ENCODE measurements around the gene FOXP3. TPM values are rescaled to one million over a fixed set of nuclear protein-coding genes. Genes with fewer than 3 reads are reported as not detected.

Gene FOXP3
- total RNA-seq, 1 experiment from 2014 or later: not detected

DNA sequence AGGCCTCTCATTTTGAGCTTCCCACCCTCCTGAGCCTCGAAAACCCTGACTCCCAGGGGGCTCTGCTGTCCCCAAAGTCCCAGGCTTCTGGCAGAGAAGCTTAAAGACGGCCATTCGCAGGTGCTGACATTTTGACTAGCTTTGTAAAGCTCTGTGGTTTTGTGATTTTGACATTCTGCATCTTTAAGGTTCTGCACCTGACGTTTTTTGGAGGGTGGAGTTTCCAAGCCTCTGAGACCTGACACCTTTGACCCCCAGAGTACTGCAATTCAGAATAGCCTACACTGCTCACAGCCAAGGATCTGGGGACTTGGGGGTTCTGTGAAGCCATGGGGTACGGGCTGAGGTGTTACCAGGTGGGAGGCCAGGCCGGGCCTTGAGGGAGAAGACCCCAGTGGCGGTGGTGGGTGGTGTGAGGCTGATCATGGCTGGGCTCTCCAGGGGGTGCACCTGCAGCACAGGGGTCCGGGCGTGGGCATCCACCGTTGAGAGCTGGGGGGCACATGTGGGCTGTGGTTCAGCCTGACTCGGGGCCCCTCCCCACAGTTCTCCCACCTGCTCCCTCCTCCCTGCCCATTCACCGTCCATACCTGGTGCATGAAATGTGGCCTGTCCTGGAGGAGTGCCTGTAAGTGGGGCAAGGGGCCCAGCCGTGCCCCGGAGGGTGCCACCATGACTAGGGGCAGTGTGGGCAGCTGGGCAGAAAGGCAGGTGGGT lies 7.3 kb downstream of the FOXP3 start:
- DNase-seq (ENCODE audit: low read depth): no peak
- in situ Hi-C loops (cut with HindIII; ENCODE audit: low pct_unique_long_range_greater_than_20kb, low sequenced_read_pairs): no loop called here

DNA sequence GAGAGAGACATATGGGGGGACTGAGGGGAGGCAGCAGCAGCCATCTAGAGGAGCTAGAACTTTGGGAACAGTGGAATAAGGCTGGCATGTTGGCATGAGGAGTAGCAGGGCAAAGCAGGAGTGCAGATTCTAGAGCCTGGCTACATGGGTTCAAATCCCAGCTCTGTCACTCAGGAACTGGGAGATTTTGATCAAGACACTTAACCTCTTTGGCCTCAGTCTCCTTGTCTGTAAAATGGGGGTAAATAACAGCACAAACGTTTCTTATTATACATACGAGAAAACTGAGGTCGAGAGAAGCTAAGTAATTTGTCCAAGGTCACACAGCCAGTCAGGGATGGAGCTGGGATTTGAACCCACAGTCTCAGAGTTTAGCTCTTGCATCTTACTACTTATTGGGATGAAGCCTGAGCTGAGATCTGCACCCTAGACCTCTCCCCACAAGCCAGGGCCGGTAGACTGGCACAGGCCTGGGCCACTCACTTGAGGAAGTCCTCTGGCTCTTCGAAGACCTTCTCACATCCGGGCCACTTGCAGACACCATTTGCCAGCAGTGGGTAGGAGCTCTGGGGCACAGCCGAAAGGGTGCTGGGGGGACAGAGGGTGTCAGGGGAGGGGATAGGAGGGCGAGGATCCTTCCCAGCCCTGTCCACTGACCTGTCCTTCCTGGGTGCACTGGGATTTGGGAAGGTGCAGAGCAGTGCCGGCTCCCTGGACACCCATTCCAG lies 8.1 kb downstream of the FOXP3 start:
- DNase-seq (ENCODE audit: low read depth): no peak
- in situ Hi-C loops (cut with HindIII; ENCODE audit: low pct_unique_long_range_greater_than_20kb, low sequenced_read_pairs): no loop called here

DNA sequence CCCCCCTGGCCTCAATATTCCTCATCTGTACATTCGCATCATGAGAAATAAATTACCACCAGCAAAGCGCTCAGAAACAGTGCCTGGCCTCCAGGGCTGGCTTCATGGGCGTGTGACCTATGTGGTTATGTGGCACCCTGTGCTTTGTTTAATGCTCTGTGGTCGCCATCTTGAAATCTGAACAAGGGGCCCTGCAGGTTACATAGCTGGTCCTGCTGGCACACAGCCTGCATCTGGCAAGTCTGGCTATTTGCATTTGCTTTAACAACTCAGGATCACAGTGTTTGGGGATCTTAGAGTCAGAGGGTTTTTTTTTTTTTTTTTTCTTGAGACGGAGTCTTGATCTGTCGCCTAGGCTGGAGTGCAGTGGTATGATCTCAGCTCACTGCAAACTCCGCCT lies 9.9 kb downstream of the FOXP3 start:
- in situ Hi-C loops (cut with HindIII; ENCODE audit: low pct_unique_long_range_greater_than_20kb, low sequenced_read_pairs): no loop called here

DNA sequence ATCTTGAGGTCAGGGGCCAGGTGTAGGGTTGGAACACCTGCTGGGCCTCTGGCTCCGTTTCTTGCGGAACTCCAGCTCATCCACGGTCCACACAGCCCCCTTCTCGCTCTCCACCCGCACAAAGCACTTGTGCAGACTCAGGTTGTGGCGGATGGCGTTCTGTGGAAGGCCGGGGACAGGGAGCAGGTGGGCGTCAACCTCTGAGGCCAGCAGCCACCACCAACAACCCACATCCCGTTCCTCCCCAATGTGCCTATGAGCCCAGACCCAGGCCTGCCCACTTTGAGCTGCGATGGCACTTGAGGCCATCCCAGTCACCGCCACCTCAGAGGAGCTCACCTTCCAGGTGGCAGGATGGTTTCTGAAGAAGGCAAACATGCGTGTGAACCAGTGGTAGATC lies 13.2 kb downstream of the FOXP3 start:
- no peak for DNase-seq (ENCODE audit: low read depth)
- in situ Hi-C loops (cut with HindIII; ENCODE audit: low pct_unique_long_range_greater_than_20kb, low sequenced_read_pairs): no loop called here

More for the DNA sequence above, 9.9 kb downstream of the FOXP3 start:
- no peak for DNase-seq (ENCODE audit: low read depth)

DNA sequence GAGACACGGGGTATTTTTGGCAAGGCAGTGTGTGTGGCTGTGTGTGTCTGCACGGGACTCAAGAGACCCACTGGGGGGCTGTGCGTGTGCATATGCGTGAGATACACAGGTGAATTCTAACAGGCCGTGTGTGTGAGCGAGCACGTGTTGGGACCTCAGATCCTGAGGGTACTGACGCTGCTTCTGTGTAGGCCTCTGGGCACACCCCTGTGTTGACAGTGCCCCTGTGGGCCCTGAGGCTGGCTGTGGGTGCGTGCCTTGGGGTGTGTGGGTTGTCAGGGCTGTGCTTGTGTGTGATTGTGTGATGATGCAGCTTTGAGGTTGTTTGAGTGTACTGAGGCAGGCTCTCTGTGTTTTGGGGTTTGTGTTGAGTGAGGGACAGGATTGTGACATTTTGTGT lies 13.9 kb downstream of the FOXP3 start:
- in situ Hi-C loops (cut with HindIII; ENCODE audit: low pct_unique_long_range_greater_than_20kb, low sequenced_read_pairs): no loop called here
- no peak for DNase-seq (ENCODE audit: low read depth)

DNA sequence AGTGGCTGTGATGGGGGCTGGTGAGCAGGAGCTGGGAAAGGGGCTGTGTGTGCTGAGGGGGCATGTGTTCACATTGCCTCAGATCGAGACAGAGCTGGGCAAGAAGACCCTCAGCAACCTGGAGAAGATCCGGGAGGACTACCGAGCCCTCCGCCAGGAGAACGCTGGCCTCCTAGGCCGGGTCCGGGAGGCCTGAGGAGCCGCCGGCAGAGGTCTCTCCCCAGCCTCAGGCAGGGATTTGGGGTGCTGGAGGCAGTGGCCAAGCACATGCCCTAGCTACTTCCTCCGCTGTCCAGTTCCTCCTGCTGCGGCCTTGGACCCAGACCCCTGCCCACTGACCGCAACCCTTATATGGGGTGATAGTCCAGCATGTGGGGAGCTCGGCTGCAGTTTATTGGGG lies 14.4 kb downstream of the FOXP3 start:
- DNase-seq (ENCODE audit: low read depth): no peak
- in situ Hi-C loops (cut with HindIII; ENCODE audit: low pct_unique_long_range_greater_than_20kb, low sequenced_read_pairs): no loop called here

DNA sequence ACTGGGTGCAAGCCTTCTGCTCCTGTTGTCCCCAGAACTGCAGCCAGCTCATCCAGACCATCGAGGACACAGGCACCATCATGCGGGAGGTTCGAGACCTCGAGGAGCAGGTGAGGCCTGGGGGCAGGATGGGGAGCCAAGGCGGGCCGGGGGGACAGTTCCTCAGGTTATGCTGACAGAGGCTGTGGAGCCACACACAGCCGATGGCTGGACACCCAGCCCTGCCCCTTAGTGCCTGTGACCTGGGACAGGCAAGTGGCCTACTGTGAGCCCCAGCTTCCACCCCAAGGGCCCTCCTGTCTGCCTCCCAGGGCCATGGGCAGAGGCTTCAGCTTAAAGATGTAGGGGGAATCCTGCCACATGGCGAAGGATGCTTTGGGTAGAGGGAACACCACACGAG lies 14.9 kb downstream of the FOXP3 start:
- in situ Hi-C loops (cut with HindIII; ENCODE audit: low pct_unique_long_range_greater_than_20kb, low sequenced_read_pairs): no loop called here
- no peak for DNase-seq (ENCODE audit: low read depth)

DNA sequence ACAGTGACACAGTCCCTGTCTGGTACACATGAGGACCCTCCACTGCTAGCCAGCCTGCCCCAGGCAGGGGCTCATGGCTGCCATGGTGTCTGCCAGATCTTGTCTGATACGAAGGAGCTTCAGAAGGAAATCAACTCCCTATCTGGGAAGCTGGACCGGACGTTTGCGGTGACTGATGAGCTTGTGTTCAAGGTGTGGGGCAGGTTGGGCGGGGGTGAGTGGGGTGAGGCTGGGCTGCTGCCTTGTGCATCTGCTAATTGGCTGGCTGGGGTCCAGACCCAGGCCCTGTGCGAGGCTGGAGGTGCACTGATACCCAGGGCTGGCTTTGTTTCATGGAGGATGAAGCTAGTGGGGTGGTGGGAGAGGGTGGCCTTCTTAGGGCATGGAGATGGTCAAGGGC lies 15.4 kb downstream of the FOXP3 start:
- in situ Hi-C loops (cut with HindIII; ENCODE audit: low pct_unique_long_range_greater_than_20kb, low sequenced_read_pairs): no loop called here
- DNase-seq (ENCODE audit: low read depth): no peak

DNA sequence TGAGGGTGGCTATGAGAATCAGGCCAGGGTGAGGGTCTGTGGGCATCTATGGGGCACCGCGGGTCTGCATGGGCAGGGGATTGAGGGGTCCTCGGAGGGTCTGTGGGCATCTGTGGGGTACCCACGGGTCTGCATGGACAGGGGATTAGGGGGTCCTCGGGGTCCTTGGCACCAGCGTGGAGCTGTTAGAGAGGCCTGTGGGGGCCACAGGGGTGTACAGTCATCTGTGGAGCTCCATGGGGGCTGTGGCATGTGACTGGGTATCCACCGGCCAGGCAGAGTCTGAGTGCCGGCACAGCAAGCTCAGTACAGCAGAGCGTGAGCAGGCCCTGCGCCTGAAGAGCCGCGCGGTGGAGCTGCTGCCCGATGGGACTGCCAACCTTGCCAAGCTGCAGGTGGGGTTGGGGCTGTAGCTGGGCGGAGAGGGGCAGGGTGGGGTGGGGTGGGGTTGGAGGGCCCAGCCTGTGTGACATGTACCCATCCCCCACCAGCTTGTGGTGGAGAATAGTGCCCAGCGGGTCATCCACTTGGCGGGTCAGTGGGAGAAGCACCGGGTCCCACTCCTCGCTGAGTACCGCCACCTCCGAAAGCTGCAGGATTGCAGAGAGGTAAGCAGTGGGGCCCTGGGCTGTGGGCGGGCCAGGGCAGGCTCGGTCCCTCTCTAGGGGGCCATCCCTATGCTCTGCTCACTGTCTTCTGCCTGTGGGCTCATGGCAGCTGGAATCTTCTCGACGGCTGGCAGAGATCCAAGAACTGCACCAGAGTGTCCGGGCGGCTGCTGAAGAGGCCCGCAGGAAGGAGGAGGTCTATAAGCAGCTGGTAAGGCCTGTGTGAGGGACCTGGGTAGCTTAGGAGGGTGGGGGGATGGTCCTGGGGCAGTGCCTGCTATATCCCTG lies 16.3 kb downstream of the FOXP3 start:
- DNase-seq (ENCODE audit: low read depth): no peak
- in situ Hi-C loops (cut with HindIII; ENCODE audit: low pct_unique_long_range_greater_than_20kb, low sequenced_read_pairs): no loop called here

DNA sequence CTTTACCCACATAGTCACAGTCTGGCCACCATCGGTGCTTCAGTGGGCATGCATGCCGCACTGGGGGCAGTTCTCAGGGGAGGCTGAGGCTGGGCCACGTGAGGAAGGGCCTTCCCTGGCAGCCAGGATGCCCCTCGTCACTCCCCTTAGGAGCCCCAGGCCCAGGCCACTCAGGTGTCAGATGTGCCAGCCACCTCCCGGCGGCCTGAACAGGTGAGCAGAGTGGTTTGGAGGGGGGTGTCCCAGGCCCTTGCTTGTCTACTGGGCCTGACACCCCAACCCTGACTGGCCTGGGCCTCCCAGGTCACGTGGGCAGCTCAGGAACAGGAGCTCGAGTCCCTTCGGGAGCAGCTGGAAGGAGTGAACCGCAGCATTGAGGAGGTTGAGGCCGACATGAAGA lies 17.2 kb downstream of the FOXP3 start:
- DNase-seq (ENCODE audit: low read depth): no peak
- in situ Hi-C loops (cut with HindIII; ENCODE audit: low pct_unique_long_range_greater_than_20kb, low sequenced_read_pairs): no loop called here

DNA sequence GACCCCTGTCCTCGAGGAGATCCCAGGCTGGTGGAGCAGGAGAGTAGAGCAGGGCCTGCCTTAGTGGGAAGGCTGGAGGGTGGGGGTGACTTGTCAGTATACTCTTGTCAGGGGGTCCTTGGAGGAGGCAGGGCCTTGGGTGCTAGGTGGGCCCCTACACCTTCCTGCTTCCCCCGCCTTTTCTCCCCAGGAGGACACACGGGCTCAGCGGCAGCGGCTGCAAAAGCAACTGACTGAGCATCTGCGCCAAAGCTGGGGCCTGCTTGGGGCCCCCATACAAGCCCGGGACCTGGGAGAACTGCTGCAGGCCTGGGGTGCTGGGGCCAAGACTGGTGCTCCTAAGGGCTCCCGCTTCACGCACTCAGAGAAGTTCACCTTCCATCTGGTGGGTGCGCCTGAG lies 18.0 kb downstream of the FOXP3 start:
- DNase-seq (ENCODE audit: low read depth): no peak
- in situ Hi-C loops (cut with HindIII; ENCODE audit: low pct_unique_long_range_greater_than_20kb, low sequenced_read_pairs): no loop called here

DNA sequence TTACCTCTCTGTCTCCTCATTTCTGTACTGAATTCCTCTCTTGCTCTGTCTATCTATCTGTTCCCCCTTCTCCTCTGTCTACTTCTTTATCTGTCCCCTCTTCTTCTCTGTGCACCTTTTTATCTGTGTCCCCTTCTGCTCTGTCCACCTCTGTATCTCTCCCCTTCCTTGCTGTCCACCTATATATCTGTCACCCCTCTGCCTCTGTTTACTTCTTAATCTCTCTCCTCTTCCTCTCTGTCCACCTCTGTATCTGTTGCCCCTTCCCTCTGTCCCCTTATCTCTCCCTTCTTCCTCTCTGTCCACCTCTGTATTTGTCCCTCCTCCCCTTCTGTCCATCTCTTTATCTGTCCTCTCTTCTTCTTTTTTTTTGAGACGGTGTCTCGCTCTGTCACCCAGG lies 20.3 kb downstream of the FOXP3 start:
- no peak for DNase-seq (ENCODE audit: low read depth)
- in situ Hi-C loops (cut with HindIII; ENCODE audit: low pct_unique_long_range_greater_than_20kb, low sequenced_read_pairs): no loop called here

DNA sequence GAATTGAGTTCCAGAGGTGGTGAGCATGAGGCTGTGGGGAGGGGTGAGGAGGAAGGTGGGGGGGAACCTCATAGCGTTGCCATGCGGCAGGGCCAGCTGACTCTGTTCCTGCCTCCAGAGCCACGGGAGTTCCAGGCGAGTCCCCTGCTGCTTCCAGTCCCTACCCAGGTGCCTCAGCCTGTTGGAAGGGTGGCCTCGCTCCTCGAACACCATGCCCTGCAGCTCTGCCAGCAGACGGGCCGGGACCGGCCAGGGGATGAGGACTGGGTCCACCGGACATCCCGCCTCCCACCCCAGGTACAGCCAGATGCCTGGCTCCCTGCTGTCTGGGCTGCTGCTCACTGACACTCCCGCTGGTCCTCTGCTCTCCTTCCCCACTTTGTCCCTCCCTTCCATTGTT lies 21.3 kb downstream of the FOXP3 start:
- DNase-seq (ENCODE audit: low read depth): no peak
- in situ Hi-C loops (cut with HindIII; ENCODE audit: low pct_unique_long_range_greater_than_20kb, low sequenced_read_pairs): no loop called here

DNA sequence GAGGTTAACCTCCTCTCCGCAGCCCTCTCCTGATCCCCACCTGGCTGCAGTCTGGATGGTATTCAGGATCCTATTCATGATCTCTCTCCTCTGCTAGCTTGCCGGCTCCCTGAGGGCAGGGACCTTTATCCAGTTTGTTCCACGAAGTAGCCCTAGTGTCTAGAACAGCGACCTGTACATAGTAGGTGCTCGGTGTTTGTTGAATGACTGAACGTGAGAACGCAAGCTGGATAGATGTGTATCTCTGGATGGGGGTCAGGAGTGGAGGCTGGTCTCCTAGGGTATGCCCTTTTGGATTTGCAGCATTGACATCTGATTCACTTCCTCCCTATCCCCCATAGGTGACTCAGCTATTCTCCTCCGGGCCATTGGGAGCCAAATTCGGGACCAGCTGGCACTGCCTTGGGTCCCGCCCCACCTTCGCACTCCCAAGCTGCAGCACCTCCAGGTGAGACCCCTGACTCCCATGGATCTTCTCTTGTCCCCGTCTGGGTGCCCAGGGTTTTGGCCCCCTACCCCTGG lies 21.9 kb downstream of the FOXP3 start:
- in situ Hi-C loops (cut with HindIII; ENCODE audit: low pct_unique_long_range_greater_than_20kb, low sequenced_read_pairs): no loop called here
- DNase-seq (ENCODE audit: low read depth): no peak

DNA sequence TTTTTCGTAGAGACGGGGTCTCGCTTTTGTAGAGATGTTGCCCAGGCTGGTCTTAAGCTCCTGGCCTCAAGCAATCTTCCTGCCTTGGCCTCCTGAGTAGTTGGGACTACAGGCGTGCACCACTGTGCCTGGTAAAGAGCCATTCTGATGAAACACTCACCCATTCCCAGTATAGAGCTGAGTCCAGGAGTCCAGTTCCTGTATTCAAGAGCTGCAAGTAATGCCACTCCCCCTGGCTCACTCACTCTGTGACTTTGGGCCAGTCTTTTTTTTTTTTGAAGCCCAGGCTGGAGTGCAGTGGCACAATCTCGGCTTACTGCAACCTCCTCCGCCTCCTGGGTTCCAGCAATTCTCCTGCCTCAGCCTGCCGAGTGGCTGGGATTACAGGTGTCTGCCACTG lies 25.8 kb downstream of the FOXP3 start:
- no peak for DNase-seq (ENCODE audit: low read depth)
- in situ Hi-C loops (cut with HindIII; ENCODE audit: low pct_unique_long_range_greater_than_20kb, low sequenced_read_pairs): no loop called here

DNA sequence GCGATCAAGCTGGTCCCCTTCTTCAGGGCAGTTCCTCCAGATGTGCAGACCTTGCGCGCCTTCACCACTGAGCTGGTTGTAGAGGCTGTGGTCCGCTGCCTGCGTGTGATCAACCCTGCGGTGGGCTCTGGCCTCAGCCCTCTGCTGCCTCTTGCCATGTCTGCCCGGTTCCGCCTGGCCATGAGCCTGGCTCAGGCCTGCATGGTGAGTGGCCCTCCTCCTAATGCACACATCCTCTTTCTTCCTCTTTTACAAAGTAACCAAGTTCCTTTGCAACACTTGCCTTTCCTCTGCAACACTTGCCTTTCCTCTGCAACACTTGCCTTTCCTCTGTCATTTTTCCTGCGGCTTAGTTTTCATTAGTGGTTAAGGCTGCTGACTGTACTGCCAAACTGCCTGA lies 27.4 kb downstream of the FOXP3 start:
- no peak for DNase-seq (ENCODE audit: low read depth)
- in situ Hi-C loops (cut with HindIII; ENCODE audit: low pct_unique_long_range_greater_than_20kb, low sequenced_read_pairs): no loop called here

DNA sequence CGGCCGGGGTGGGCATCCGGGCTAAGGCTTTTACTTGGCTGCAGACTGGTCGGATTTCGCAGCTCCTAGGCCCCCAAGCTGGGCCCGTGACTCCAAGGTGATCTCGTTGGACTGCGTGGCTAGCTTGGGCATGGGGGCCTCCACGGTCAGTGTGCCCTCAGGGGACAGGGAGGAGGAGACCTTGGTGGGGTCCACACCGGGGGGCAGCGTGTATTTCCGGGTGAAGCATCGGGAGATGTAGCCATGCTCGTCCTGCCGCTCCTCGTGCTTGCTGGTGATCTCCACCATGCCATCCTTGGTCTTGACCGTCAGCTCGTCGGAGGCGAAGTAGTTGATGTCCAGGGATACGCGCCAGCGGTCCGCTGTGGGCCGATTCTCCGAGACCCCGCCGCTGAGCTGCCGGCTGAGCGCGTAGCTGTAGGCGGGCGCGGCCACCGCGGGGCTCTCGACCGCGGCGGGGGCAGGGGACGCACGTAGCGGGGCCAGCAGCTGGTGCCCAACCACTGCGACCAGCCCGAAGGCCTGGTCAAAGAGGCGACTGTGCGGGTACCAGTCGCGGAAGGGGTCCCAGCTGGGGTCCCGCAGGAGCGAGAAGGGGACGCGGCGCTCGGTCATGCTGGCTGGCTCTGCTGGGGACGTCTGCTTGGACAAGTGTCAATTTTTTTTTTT lies 30.5 kb downstream of the FOXP3 start:
- no peak for DNase-seq (ENCODE audit: low read depth)
- in situ Hi-C loops (cut with HindIII; ENCODE audit: low pct_unique_long_range_greater_than_20kb, low sequenced_read_pairs): no loop called here

DNA sequence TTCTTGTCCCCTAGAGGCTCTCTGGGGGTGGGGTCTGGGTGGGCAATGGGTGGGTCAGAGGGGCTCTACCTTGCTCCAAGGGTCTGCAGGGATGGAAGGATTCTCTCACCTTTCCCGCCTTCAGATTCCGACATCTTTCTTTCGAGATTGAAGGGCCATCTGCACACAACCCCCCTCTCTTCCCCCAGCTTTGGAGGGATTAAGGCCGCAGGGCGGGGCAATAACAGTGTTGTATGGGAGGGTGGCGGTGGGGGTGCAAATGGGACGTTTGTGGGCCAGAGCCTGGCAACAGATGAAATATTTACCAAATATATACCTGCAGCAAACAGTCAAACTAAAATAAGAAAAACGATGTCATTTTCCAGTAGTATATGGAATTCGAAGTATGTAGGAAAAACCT lies 31.3 kb downstream of the FOXP3 start, which contains the start of gene CACNA1F:
Gene CACNA1F (minus strand): TSS at position 165 of the 400 bp plus-strand sequence. CDS start 31 bp downstream, at position 134.
- no peak for DNase-seq (ENCODE audit: low read depth)
- in situ Hi-C loops (cut with HindIII; ENCODE audit: low pct_unique_long_range_greater_than_20kb, low sequenced_read_pairs): no loop called here

Data from Caki2 (cell line).